Raji (cell line): ENCODE results near the gene IPO9.

ENCODE experiments used
- POLR2A ChIP-seq: IDR thresholded peaks from 2 replicates; pipeline ENCODE4 v1.6.1; 2011; ENCODE audit warnings: low read depth, low read length, control low read depth; ENCODE audit not compliant: insufficient read depth

The IPO9 gene

GRCh38 chr1:201795066-201795465, 33.9 kb upstream of the IPO9 start:
- TF ChIP-seq POLR2A = no peak

GRCh38 chr1:201800246-201800645, 28.7 kb upstream of the IPO9 start:
- TF ChIP-seq POLR2A = no peak

GRCh38 chr1:201806801-201807200, 22.2 kb upstream of the IPO9 start:
- TF ChIP-seq POLR2A = no peak

GRCh38 chr1:201807958-201808632, 20.9 kb upstream of the IPO9 start:
- no peak for TF ChIP-seq POLR2A

- no peak for TF ChIP-seq POLR2A
Observed at GRCh38 chr1:201808633-201808990, 20.3 kb upstream of the IPO9 start.

- no peak for TF ChIP-seq POLR2A
Observed at GRCh38 chr1:201809876-201810275, 19.1 kb upstream of the IPO9 start.

GRCh38 chr1:201810466-201811216, 18.3 kb upstream of the IPO9 start:
- TF ChIP-seq POLR2A = no peak

GRCh38 chr1:201813226-201813625, 15.7 kb upstream of the IPO9 start:
- no peak for TF ChIP-seq POLR2A

GRCh38 chr1:201816309-201816854, 12.6 kb upstream of the IPO9 start:
- TF ChIP-seq POLR2A = no peak

- TF ChIP-seq POLR2A = no peak
Observed at GRCh38 chr1:201818971-201819750, 9.8 kb upstream of the IPO9 start.

- TF ChIP-seq POLR2A = no peak
Observed at GRCh38 chr1:201820413-201820812, 8.5 kb upstream of the IPO9 start.

- TF ChIP-seq POLR2A = no peak
Observed at GRCh38 chr1:201825245-201825644, 3.7 kb upstream of the IPO9 start.

- TF ChIP-seq POLR2A = no peak
Observed at GRCh38 chr1:201826830-201827229, 2.1 kb upstream of the IPO9 start.

- TF ChIP-seq POLR2A = no peak
Observed at GRCh38 chr1:201827321-201828216, 1.4 kb upstream of the IPO9 start.
